ENCODE data around the gene SLC22A14.

DNA sequence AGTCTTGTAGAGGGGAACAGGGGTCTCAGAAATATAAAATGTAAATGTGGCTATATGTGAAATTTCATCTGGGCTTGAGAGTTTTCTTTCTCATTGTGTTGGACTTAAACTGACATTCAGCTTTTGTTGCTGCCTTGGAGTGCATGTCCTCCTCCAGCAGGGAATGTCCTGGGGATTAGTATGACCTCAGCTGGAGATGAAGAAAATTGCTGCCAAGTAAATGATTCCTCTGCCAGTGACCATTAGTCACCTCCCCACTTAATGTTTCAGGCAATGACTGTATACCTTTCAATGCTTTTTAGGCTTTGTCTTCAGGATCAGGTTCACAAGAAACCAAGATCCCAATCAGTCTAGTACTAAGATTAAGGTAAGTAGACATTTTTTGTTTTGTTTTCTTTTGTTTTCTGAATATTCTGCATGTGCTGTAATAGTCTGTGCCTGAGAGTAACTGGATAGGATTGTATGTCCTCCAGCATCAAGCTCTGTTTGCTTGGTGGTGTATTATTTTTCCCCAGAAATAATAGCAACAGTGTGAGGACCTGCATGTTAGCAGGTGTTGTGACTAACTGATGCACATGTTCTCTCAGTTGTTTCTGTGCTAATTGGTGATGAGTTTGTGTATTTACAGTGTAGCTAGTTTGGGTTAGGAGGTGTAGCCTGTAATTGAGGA lies 34.6 kb upstream of the SLC22A14 start:
- TF ChIP-seq CBFB (CRISPR knock-in tag; IDR thresholded peaks at IDR 0.05) (no peak), CTCF (IDR thresholded peaks at IDR 0.05 in 2 of 3, conservative IDR thresholded peaks at IDR 0.05 in 1 of 3; ENCODE audit: insufficient read depth in 2 of 3, low read depth in 1 of 3, low read length in 3 of 3) (peak in 1 of 3 experiments; percentile 22; a peak in 1 of 6 replicates), SMAD2 (IDR thresholded peaks at IDR 0.05; ENCODE audit: low read depth, low read length) (no peak), KDM4B (IDR thresholded peaks at IDR 0.05; ENCODE audit: borderline replicate concordance in 2 of 2, low read depth in 1 of 2) (no peak), ZNF444 (CRISPR knock-in tag; IDR thresholded peaks at IDR 0.05) (no peak)
- TF ChIP-seq, protein P1, sequence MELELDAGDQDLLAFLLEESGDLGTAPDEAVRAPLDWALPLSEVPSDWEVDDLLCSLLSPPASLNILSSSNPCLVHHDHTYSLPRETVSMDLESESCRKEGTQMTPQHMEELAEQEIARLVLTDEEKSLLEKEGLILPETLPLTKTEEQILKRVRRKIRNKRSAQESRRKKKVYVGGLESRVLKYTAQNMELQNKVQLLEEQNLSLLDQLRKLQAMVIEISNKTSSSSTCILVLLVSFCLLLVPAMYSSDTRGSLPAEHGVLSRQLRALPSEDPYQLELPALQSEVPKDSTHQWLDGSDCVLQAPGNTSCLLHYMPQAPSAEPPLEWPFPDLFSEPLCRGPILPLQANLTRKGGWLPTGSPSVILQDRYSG (tag; conservative IDR thresholded peaks at IDR 0.05; ENCODE audit: low read depth), result no peak

Data from K562 (cell line).